GM12878 (cell line): Measurements from ENCODE around the gene GCH1. TPM values are rescaled to one million over a fixed set of nuclear protein-coding genes. Genes with fewer than 3 reads are reported as not detected.

ENCODE experiments used
- CBX3 ChIP-seq: fragments of 200-600 bp; sonication (generic); IDR thresholded peaks from 2 replicates; pipeline ENCODE4 v1.6.1; 2016; ENCODE audit warnings: low read depth, borderline replicate concordance
- ETV6 ChIP-seq, 2 experiments: fragments of 450-650 bp in 1 of 2; IDR thresholded peaks in 1 of 2; conservative IDR thresholded peaks in 1 of 2; 2 replicates each; pipeline ENCODE4 v1.6.1; 2014; ENCODE audit warnings: antibody characterized with exemption in 1 of 2, borderline replicate concordance in 1 of 2, low read depth in 1 of 2, mild to moderate bottlenecking in 1 of 2, moderate library complexity in 1 of 2
- HDAC6 ChIP-seq: fragments of 200-600 bp; sonication (generic); IDR thresholded peaks from one replicate; pipeline ENCODE4 v1.8.0; 2017; ENCODE audit warnings: antibody characterized with exemption; ENCODE audit not compliant: unreplicated experiment
- KDM1A ChIP-seq: fragments of 200-600 bp; sonication (generic); IDR thresholded peaks from 2 replicates; pipeline ENCODE4 v1.6.1; 2016; ENCODE audit warnings: borderline replicate concordance
- MTA3 ChIP-seq: IDR thresholded peaks from 2 replicates; pipeline ENCODE4 v1.6.1; 2012; ENCODE audit warnings: low read length, inconsistent platforms, borderline replicate concordance
- NFYA ChIP-seq: IDR thresholded peaks from 2 replicates; pipeline ENCODE4 v1.6.1; 2011; ENCODE audit warnings: low read depth, mild to moderate bottlenecking, low read length, improper control_type of control experiment, borderline replicate concordance
- STAT1 ChIP-seq: fragments of 450-650 bp; conservative IDR thresholded peaks from 2 replicates; pipeline ENCODE4 v1.6.1; 2014; ENCODE audit warnings: antibody characterized with exemption, mild to moderate bottlenecking
- TBL1XR1 ChIP-seq: IDR thresholded peaks from 2 replicates; pipeline ENCODE4 v1.6.1; 2012; ENCODE audit warnings: low read depth, low read length, improper control_type of control experiment
- YBX1 ChIP-seq: fragments of 450-650 bp; IDR thresholded peaks from 2 replicates; pipeline ENCODE4 v1.6.1; 2016; ENCODE audit warnings: antibody characterized with exemption
- YY1 ChIP-seq: IDR thresholded peaks from 2 replicates; pipeline ENCODE4 v1.6.1; 2011; ENCODE audit warnings: low read depth, mild to moderate bottlenecking, low read length
- ZNF384 ChIP-seq: IDR thresholded peaks from 2 replicates; pipeline ENCODE4 v1.6.1; 2012; ENCODE audit warnings: low read depth, mild to moderate bottlenecking, low read length, improper control_type of control experiment, borderline replicate concordance
- ZNF622 ChIP-seq: fragments of 450-650 bp; IDR thresholded peaks from 2 replicates; pipeline ENCODE4 v1.6.1; 2017; ENCODE audit warnings: mild to moderate bottlenecking, inconsistent platforms
- polyA plus RNA-seq, 11 experiments: library from polyadenylated mRNA; depleted of rRNA in 4 of 11; unstranded in 6 of 11; stranded (reverse) in 5 of 11; fragments of >200 nt; fragmentation: Nextera tagmentation in 4 of 11; fragmentation: Illumina TruSeq in 1 of 11; extraction: Ambion mirVana in 4 of 11; extraction: Trizol in 1 of 11; gene quantifications; 1 replicate in 1 of 11; 2 replicates in 10 of 11; pipeline versions ENCODE4 v1.2.1 to v1.2.3, GENCODE V29; 2011 to 2016; ENCODE audit warnings: inconsistent platforms in 2 of 11, missing spikeins in 2 of 11, low read depth in 1 of 11
- total RNA-seq, 4 experiments: library from RNA; depleted of rRNA in 3 of 4; stranded (reverse); fragments of >200 nt in 3 of 4; fragmentation: Illumina TruSeq in 1 of 4; extraction: Trizol in 1 of 4; gene quantifications; 2 replicates each; pipeline versions ENCODE4 v1.2.1 to v1.2.3, GENCODE V29; 2013 to 2021
- TF ChIP-seq, protein P1 (sequence below): fragments of 450-650 bp; IDR thresholded peaks from 2 replicates; pipeline ENCODE4 v1.6.1; 2017; ENCODE audit warnings: mild to moderate bottlenecking, moderate library complexity
- TF ChIP-seq, protein P2 (sequence below): fragments of 450-650 bp; IDR thresholded peaks from 2 replicates; pipeline ENCODE4 v1.6.1; 2016; ENCODE audit warnings: mild to moderate bottlenecking
- TF ChIP-seq, protein P3 (sequence below): fragments of 450-650 bp; formaldehyde crosslinking; IDR thresholded peaks from 2 replicates; pipeline ENCODE4 v1.4.0; 2020; ENCODE audit warnings: mild to moderate bottlenecking, moderate library complexity
- TF ChIP-seq, protein P4 (sequence below): fragments of 450-650 bp; IDR thresholded peaks from 2 replicates; pipeline ENCODE4 v1.6.1; 2016; ENCODE audit warnings: mild to moderate bottlenecking
- TF ChIP-seq, protein P5 (sequence below): fragments of 450-650 bp; IDR thresholded peaks from 2 replicates; pipeline ENCODE4 v1.6.1; 2018; ENCODE audit warnings: mild to moderate bottlenecking, low read depth, moderate library complexity; ENCODE audit not compliant: partially characterized antibody

The GCH1 gene
- total and polyA plus RNA-seq, 10 of the 15 experiments (the other 5 are each of a cell fraction or from before 2014, with no cell fraction given): 25.1 to 37.0 (median 33.8) TPM

GRCh38 chr14:54881235-54881760 is 21.3 kb downstream of the GCH1 start (continued):
- TF ChIP-seq, protein P1, sequence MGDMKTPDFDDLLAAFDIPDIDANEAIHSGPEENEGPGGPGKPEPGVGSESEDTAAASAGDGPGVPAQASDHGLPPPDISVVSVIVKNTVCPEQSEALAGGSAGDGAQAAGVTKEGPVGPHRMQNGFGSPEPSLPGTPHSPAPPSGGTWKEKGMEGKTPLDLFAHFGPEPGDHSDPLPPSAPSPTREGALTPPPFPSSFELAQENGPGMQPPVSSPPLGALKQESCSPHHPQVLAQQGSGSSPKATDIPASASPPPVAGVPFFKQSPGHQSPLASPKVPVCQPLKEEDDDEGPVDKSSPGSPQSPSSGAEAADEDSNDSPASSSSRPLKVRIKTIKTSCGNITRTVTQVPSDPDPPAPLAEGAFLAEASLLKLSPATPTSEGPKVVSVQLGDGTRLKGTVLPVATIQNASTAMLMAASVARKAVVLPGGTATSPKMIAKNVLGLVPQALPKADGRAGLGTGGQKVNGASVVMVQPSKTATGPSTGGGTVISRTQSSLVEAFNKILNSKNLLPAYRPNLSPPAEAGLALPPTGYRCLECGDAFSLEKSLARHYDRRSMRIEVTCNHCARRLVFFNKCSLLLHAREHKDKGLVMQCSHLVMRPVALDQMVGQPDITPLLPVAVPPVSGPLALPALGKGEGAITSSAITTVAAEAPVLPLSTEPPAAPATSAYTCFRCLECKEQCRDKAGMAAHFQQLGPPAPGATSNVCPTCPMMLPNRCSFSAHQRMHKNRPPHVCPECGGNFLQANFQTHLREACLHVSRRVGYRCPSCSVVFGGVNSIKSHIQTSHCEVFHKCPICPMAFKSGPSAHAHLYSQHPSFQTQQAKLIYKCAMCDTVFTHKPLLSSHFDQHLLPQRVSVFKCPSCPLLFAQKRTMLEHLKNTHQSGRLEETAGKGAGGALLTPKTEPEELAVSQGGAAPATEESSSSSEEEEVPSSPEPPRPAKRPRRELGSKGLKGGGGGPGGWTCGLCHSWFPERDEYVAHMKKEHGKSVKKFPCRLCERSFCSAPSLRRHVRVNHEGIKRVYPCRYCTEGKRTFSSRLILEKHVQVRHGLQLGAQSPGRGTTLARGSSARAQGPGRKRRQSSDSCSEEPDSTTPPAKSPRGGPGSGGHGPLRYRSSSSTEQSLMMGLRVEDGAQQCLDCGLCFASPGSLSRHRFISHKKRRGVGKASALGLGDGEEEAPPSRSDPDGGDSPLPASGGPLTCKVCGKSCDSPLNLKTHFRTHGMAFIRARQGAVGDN: no peak
- no peak for TF ChIP-seq TBL1XR1
- TF ChIP-seq CBX3: no peak
- TF ChIP-seq KDM1A: no peak
- TF ChIP-seq, protein P2, sequence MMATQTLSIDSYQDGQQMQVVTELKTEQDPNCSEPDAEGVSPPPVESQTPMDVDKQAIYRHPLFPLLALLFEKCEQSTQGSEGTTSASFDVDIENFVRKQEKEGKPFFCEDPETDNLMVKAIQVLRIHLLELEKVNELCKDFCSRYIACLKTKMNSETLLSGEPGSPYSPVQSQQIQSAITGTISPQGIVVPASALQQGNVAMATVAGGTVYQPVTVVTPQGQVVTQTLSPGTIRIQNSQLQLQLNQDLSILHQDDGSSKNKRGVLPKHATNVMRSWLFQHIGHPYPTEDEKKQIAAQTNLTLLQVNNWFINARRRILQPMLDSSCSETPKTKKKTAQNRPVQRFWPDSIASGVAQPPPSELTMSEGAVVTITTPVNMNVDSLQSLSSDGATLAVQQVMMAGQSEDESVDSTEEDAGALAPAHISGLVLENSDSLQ: no peak
- no peak for TF ChIP-seq YBX1
- TF ChIP-seq MTA3: no peak; the same call in 1 of the 2 replicates
- no peak for TF ChIP-seq HDAC6
- TF ChIP-seq ZNF622: no peak
- TF ChIP-seq NFYA: no peak
- no peak; a peak in 1 of 4 replicates for TF ChIP-seq ETV6 (conservative IDR thresholded peaks at IDR 0.05 in 1 of 2, IDR thresholded peaks at IDR 0.05 in 1 of 2; ENCODE audit: borderline replicate concordance in 1 of 2, low read depth in 1 of 2)
- TF ChIP-seq, protein P3, sequence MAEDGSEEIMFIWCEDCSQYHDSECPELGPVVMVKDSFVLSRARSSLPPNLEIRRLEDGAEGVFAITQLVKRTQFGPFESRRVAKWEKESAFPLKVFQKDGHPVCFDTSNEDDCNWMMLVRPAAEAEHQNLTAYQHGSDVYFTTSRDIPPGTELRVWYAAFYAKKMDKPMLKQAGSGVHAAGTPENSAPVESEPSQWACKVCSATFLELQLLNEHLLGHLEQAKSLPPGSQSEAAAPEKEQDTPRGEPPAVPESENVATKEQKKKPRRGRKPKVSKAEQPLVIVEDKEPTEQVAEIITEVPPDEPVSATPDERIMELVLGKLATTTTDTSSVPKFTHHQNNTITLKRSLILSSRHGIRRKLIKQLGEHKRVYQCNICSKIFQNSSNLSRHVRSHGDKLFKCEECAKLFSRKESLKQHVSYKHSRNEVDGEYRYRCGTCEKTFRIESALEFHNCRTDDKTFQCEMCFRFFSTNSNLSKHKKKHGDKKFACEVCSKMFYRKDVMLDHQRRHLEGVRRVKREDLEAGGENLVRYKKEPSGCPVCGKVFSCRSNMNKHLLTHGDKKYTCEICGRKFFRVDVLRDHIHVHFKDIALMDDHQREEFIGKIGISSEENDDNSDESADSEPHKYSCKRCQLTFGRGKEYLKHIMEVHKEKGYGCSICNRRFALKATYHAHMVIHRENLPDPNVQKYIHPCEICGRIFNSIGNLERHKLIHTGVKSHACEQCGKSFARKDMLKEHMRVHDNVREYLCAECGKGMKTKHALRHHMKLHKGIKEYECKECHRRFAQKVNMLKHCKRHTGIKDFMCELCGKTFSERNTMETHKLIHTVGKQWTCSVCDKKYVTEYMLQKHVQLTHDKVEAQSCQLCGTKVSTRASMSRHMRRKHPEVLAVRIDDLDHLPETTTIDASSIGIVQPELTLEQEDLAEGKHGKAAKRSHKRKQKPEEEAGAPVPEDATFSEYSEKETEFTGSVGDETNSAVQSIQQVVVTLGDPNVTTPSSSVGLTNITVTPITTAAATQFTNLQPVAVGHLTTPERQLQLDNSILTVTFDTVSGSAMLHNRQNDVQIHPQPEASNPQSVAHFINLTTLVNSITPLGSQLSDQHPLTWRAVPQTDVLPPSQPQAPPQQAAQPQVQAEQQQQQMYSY: no peak
- peak; percentile 81 for TF ChIP-seq YY1
- peak; percentile 87 for TF ChIP-seq ZNF384
- TF ChIP-seq, protein P4, sequence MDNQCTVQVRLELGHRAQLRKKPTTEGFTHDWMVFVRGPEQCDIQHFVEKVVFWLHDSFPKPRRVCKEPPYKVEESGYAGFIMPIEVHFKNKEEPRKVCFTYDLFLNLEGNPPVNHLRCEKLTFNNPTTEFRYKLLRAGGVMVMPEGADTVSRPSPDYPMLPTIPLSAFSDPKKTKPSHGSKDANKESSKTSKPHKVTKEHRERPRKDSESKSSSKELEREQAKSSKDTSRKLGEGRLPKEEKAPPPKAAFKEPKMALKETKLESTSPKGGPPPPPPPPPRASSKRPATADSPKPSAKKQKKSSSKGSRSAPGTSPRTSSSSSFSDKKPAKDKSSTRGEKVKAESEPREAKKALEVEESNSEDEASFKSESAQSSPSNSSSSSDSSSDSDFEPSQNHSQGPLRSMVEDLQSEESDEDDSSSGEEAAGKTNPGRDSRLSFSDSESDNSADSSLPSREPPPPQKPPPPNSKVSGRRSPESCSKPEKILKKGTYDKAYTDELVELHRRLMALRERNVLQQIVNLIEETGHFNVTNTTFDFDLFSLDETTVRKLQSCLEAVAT: 0 out of 2 replicates have a peak, but pooled peaks have one; percentile 44
- no peak for TF ChIP-seq STAT1
- TF ChIP-seq, protein P5, sequence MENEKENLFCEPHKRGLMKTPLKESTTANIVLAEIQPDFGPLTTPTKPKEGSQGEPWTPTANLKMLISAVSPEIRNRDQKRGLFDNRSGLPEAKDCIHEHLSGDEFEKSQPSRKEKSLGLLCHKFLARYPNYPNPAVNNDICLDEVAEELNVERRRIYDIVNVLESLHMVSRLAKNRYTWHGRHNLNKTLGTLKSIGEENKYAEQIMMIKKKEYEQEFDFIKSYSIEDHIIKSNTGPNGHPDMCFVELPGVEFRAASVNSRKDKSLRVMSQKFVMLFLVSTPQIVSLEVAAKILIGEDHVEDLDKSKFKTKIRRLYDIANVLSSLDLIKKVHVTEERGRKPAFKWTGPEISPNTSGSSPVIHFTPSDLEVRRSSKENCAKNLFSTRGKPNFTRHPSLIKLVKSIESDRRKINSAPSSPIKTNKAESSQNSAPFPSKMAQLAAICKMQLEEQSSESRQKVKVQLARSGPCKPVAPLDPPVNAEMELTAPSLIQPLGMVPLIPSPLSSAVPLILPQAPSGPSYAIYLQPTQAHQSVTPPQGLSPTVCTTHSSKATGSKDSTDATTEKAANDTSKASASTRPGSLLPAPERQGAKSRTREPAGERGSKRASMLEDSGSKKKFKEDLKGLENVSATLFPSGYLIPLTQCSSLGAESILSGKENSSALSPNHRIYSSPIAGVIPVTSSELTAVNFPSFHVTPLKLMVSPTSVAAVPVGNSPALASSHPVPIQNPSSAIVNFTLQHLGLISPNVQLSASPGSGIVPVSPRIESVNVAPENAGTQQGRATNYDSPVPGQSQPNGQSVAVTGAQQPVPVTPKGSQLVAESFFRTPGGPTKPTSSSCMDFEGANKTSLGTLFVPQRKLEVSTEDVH: no peak
